ENCODE measurements around the gene GRK3. TPM values are rescaled to one million over a fixed set of nuclear protein-coding genes. Genes with fewer than 3 reads are reported as not detected.
"Not testable (repeated sequence)": the region's sequence is repeated elsewhere in the genome, so short reads cannot be mapped to it uniquely, and the experiment has no call there.

The GRK3 gene
- total RNA-seq, 1 donor from 2014 or later: 12.4 TPM

DNA sequence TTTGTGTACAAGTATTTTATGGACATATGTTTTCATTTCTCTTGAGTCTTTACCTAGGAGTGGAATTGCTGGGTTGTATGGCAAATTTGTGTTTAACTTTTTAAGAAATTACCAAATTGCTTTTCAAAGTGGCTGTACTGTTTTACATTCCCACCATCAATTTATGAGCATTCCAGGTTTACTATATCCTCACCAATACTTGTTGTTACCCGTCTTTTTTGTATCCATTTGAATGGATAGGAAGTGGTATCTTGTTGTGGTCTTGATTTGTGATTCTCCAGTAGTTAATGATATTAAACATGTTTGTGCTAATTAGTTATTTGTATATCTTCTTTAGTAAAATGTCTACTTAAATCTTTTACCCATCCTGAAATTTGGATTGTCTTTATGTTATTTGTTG lies 46.8 kb downstream of the GRK3 start:
- not testable (repeated sequence) for H3K27ac Mint-ChIP-seq (ENCODE audit: unreplicated experiment); H3K9me3 Mint-ChIP-seq (ENCODE audit: unreplicated experiment); H3K4me1 Mint-ChIP-seq (ENCODE audit: low read depth, unreplicated experiment); DNase-seq; H3K4me3 Mint-ChIP-seq (ENCODE audit: unreplicated experiment); H3K36me3 Mint-ChIP-seq (ENCODE audit: unreplicated experiment); H3K27me3 Mint-ChIP-seq (ENCODE audit: unreplicated experiment)

DNA sequence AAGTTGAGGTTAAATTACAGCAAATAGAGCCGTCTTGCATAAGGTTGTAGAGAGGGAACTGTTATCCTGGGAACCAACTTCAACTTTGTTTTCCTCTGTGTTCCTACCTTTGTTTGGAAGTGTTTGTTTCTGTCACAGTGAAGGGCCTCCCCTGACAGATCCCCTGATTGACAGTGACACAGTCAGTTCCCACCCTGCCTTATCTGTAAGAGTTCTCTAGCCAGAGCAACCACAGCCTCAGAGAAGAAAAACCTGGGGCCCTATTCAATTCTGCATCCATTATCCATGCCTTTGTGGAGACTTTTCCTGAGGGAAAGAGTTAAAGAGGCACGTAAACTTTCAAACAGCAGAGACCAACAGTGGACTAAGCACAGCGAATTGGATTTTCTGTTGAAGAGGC lies 48.7 kb downstream of the GRK3 start:
- H3K36me3 Mint-ChIP-seq (ENCODE audit: unreplicated experiment); H3K4me3 Mint-ChIP-seq (ENCODE audit: unreplicated experiment); H3K4me1 Mint-ChIP-seq (ENCODE audit: low read depth, unreplicated experiment); H3K27me3 Mint-ChIP-seq (ENCODE audit: unreplicated experiment); H3K27ac Mint-ChIP-seq (ENCODE audit: unreplicated experiment); H3K9me3 Mint-ChIP-seq (ENCODE audit: unreplicated experiment); DNase-seq: not testable (repeated sequence)

DNA sequence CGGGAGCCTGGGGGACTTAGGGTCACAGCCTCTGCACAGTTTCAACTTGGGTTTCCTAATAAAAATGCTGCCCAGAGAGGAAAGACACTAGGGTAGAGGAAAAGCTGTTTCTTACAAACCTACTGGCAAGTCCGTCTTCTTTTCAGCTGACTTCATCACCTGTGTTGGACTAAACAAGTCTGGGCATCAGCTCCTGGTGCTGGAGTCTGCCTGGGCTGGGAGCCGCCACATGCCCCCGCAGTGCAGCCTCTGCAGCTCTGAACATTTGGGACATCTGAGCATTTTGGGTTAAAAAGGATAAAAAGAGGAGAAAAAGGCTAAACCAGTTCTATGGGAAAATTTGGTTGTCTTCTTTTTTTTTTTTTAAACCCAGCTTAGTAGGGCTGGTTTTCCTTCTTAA lies 49.1 kb downstream of the GRK3 start:
- not testable (repeated sequence) for H3K27me3 Mint-ChIP-seq (ENCODE audit: unreplicated experiment); H3K36me3 Mint-ChIP-seq (ENCODE audit: unreplicated experiment); H3K4me1 Mint-ChIP-seq (ENCODE audit: low read depth, unreplicated experiment); H3K27ac Mint-ChIP-seq (ENCODE audit: unreplicated experiment); DNase-seq; H3K4me3 Mint-ChIP-seq (ENCODE audit: unreplicated experiment); H3K9me3 Mint-ChIP-seq (ENCODE audit: unreplicated experiment)

DNA sequence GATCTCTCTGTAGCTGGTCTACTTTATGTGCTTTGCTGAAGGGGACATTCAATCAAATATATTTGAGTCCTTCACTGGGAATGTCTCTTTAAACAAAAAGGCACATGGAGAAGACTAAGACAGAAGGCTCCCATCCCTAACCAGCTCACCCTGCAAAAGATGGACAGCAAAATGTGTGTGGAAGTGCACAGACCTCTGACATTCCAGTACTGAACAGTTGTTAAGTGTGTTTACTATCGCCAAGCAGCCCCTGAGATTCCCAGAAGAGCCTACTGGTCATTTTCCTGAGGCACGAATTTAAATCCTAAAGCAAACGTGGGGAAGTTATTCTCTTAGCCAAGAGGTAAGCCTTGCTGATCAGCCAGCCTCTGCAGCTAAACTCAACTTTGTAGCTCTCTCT lies 50.3 kb downstream of the GRK3 start:
- not testable (repeated sequence) for H3K4me3 Mint-ChIP-seq (ENCODE audit: unreplicated experiment); H3K27me3 Mint-ChIP-seq (ENCODE audit: unreplicated experiment); H3K9me3 Mint-ChIP-seq (ENCODE audit: unreplicated experiment); H3K36me3 Mint-ChIP-seq (ENCODE audit: unreplicated experiment); H3K27ac Mint-ChIP-seq (ENCODE audit: unreplicated experiment); DNase-seq; H3K4me1 Mint-ChIP-seq (ENCODE audit: low read depth, unreplicated experiment)

DNA sequence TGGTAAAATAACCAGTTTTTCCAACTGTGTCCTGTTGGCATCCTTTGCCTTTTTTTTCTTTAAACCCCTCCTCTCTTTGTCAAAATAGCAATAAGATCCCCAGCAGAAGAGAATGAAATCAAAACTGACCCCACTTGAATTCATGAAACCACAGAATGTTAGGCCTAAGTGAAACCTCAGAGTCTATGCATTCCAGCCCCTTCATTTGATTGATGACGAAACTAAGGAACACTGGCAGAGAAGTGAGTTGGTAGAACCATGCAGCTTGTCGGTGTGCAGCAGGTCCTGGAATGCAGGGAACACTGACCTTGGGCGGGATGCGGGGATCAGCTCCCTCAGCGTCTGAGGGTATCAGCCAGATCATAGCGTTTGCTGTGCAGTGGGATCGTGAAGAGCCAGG lies 57.5 kb downstream of the GRK3 start:
- Mint-ChIP-seq H3K4me3 (ENCODE audit: unreplicated experiment) (no peak overlapping the region), H3K9me3 (ENCODE audit: unreplicated experiment) (no peaks in the 10 kb centered on the region), H3K27ac (ENCODE audit: unreplicated experiment) (no peak overlapping the region), H3K27me3 (ENCODE audit: unreplicated experiment) (peaks cover 2% of the 10 kb centered on the region), H3K36me3 (ENCODE audit: unreplicated experiment) (peaks cover 3% of the 10 kb centered on the region), H3K4me1 (ENCODE audit: low read depth, unreplicated experiment) (peaks cover 2% of the 10 kb centered on the region)
- TF ChIP-seq, protein P1, sequence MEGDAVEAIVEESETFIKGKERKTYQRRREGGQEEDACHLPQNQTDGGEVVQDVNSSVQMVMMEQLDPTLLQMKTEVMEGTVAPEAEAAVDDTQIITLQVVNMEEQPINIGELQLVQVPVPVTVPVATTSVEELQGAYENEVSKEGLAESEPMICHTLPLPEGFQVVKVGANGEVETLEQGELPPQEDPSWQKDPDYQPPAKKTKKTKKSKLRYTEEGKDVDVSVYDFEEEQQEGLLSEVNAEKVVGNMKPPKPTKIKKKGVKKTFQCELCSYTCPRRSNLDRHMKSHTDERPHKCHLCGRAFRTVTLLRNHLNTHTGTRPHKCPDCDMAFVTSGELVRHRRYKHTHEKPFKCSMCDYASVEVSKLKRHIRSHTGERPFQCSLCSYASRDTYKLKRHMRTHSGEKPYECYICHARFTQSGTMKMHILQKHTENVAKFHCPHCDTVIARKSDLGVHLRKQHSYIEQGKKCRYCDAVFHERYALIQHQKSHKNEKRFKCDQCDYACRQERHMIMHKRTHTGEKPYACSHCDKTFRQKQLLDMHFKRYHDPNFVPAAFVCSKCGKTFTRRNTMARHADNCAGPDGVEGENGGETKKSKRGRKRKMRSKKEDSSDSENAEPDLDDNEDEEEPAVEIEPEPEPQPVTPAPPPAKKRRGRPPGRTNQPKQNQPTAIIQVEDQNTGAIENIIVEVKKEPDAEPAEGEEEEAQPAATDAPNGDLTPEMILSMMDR (IDR thresholded peaks at IDR 0.05; ENCODE audit: partially characterized antibody, unreplicated experiment): no peak
- DNase-seq: no peak

DNA sequence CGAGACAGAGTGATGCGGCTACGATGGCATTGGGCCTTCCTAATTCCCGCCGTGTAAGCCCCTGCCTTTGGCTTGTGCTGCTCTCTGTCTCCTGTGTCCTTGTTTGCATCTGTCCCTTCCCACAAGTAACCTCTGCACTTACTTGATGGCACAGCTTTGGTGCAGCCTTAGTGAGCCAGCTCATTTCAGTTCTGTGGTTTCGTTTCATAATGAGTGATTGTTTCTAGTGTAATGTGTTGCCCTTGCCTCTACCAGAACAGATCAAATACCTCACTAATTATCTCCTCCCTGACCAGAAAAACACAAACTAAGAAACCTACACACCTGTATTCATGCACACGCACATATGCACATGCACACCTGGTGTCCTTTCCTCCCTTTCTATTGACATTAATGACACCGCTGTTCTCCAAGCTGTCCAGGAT lies 58.8 kb downstream of the GRK3 start:
- Mint-ChIP-seq H3K36me3 (ENCODE audit: unreplicated experiment) (peaks cover 3% of the 10 kb centered on the region), H3K27me3 (ENCODE audit: unreplicated experiment) (peaks cover 2% of the 10 kb centered on the region), H3K27ac (ENCODE audit: unreplicated experiment) (peak overlapping the region; percentile 7), H3K9me3 (ENCODE audit: unreplicated experiment) (no peaks in the 10 kb centered on the region), H3K4me3 (ENCODE audit: unreplicated experiment) (no peak overlapping the region), H3K4me1 (ENCODE audit: low read depth, unreplicated experiment) (peaks cover 2% of the 10 kb centered on the region)
- DNase-seq: no peak
- TF ChIP-seq, protein P1 (IDR thresholded peaks at IDR 0.05; ENCODE audit: partially characterized antibody, unreplicated experiment): no peak

DNA sequence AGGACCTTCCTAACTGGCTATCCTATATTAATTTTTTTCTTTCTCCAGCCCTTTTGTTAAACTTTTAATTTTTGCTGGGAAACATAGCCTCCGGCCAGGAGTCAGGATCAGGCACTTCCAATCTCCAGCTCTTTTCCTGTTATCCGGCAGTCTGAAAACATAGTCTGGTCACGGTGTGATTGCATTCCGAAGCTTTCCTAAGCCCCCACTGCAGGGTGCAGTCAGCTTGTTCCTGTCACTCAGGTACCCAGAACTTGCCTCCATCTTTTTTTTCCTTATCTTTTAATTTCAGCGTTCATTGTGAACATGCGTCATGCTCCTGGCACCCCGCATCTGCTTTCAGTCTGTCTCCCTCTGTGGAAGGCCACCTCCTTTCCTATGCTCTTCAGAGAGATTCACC lies 59.4 kb downstream of the GRK3 start:
- Mint-ChIP-seq H3K4me1 (ENCODE audit: low read depth, unreplicated experiment) (peaks cover 2% of the 10 kb centered on the region), H3K9me3 (ENCODE audit: unreplicated experiment) (no peaks in the 10 kb centered on the region), H3K4me3 (ENCODE audit: unreplicated experiment) (no peak overlapping the region), H3K36me3 (ENCODE audit: unreplicated experiment) (peaks cover 3% of the 10 kb centered on the region), H3K27ac (ENCODE audit: unreplicated experiment) (no peak overlapping the region), H3K27me3 (ENCODE audit: unreplicated experiment) (peaks cover 2% of the 10 kb centered on the region)
- no peak for DNase-seq
- TF ChIP-seq, protein P1 (IDR thresholded peaks at IDR 0.05; ENCODE audit: partially characterized antibody, unreplicated experiment): no peak
